Esophagus muscularis mucosa (tissue), 4 donors: ENCODE results near the gene C5AR1. TPM values are rescaled to one million over a fixed set of nuclear protein-coding genes. Genes with fewer than 3 reads are reported as not detected.

ENCODE experiments used
- DNase-seq: peaks from one replicate; pipeline ENCODE4 v3.0.0-alpha.2; 2017; ENCODE audit errors: extremely low spot score
- H3K27ac ChIP-seq, 4 donors: fragments of 200-600 bp; sonication (generic); replicated peaks in 1 of 4; 1 replicate in 3 of 4; 2 replicates in 1 of 4; pipeline ENCODE4 v1.5.1; 2016 to 2019; ENCODE audit warnings: mild to moderate bottlenecking in 1 of 4
- H3K27me3 ChIP-seq, 4 donors: fragments of 200-600 bp; sonication (generic); one replicate each; pipeline versions ENCODE4 v1.5.1 to v1.6.0; 2016 to 2019
- H3K36me3 ChIP-seq, 4 donors: fragments of 200-600 bp; sonication (generic); one replicate each; pipeline ENCODE4 v1.5.1; 2016 to 2019
- H3K4me1 ChIP-seq, 4 donors: fragments of 200-600 bp; sonication (generic); one replicate each; pipeline ENCODE4 v1.5.1; 2016 to 2019
- H3K4me3 ChIP-seq, 4 donors: fragments of 200-600 bp; sonication (generic); 1 replicate in 2 of 4; 2 replicates in 2 of 4; pipeline ENCODE4 v1.5.1; 2016 to 2019; ENCODE audit warnings: mild to moderate bottlenecking in 4 of 4, moderate library complexity in 1 of 4
- H3K9me3 ChIP-seq, 4 donors: fragments of 200-600 bp; sonication (generic); 1 replicate in 3 of 4; 2 replicates in 1 of 4; pipeline ENCODE4 v1.5.1; 2016 to 2019
- EP300 ChIP-seq: sonication (generic); formaldehyde crosslinking; IDR thresholded peaks from one replicate; pipeline ENCODE4 v1.6.1; 2017; ENCODE audit warnings: antibody characterized with exemption
- POLR2A ChIP-seq: fragments of 450-650 bp; IDR thresholded peaks from one replicate; pipeline ENCODE4 v1.6.1; 2017; ENCODE audit warnings: antibody characterized with exemption, moderate library complexity, mild to moderate bottlenecking, low read depth
- POLR2AphosphoS5 ChIP-seq, 2 donors: sonication (generic); formaldehyde crosslinking; IDR thresholded peaks; one replicate each; pipeline ENCODE4 v1.6.1; 2017; ENCODE audit warnings: antibody characterized with exemption in 2 of 2
- WGBS: methylation state at CpG from one replicate; pipeline ENCODE4 v1.1.5; 2018; 5-methylcytosine and 5-hydroxymethylcytosine counted together
- intact Hi-C: fragments of 100-400 bp; cut with DNase I; formaldehyde crosslinking; loops from one replicate; pipeline ENCODE4 v1.15.1; 2023
- total RNA-seq, 4 donors: library from RNA; depleted of rRNA; stranded (reverse); fragments of >200 nt; gene quantifications; one replicate each; pipeline versions ENCODE4 v1.1.0 to v1.2.1, GENCODE V29; 2016
- TF ChIP-seq, protein P1 (sequence below), 3 experiments: fragments of 200-600 bp in 2 of 3; fragments of 450-650 bp in 1 of 3; sonication (generic) in 2 of 3; IDR thresholded peaks; one replicate each; pipeline ENCODE4 v1.5.1; 2017 to 2019; ENCODE audit warnings: antibody characterized with exemption in 3 of 3, mild to moderate bottlenecking in 2 of 3, moderate library complexity in 1 of 3

Gene C5AR1
- total RNA-seq, 4 donors from 2014 or later, result 5.0 to 32.6 (median 7.0) TPM

DNA sequence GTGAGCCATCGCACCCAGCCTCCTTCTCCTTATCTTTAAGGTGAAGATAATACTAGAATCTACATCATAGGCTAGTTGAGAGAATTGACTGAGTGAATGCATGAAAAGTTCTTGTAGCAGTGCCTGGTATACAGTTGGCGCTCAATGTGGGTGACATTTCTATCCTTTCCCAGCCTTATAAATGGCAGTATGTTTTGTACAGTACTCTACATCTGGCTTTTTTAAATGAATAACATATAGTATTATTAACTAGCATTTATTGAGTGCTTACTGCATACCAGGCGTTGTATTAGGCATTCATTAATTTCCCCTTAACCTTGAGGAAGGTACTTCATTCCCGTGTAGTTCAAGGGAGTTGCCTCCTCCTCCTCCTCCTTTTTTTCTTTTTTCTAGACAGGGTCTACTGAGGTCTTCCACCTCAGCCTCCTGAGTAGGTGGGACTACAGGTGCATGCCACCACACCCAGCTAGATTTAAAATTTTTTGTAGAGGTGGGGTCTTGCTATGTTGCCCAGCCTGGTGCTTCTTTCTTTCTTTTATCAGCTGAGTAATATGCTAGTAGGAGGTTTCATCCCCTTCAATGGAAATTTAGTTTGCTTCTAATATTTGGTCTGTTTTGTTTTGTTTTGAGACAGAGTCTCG is 2.8 kb downstream of the C5AR1 start:
- no peaks in the 10 kb centered on the region for H3K9me3 ChIP-seq
- H3K4me1 ChIP-seq, result peaks cover 0 to 10% (median 3%) of the 10 kb centered on the region in 4 donors
- peaks cover 0 to 67% (median 0%) of the 10 kb centered on the region in 4 donors for H3K27me3 ChIP-seq
- no peak for TF ChIP-seq EP300
- TF ChIP-seq, protein P1, sequence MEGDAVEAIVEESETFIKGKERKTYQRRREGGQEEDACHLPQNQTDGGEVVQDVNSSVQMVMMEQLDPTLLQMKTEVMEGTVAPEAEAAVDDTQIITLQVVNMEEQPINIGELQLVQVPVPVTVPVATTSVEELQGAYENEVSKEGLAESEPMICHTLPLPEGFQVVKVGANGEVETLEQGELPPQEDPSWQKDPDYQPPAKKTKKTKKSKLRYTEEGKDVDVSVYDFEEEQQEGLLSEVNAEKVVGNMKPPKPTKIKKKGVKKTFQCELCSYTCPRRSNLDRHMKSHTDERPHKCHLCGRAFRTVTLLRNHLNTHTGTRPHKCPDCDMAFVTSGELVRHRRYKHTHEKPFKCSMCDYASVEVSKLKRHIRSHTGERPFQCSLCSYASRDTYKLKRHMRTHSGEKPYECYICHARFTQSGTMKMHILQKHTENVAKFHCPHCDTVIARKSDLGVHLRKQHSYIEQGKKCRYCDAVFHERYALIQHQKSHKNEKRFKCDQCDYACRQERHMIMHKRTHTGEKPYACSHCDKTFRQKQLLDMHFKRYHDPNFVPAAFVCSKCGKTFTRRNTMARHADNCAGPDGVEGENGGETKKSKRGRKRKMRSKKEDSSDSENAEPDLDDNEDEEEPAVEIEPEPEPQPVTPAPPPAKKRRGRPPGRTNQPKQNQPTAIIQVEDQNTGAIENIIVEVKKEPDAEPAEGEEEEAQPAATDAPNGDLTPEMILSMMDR (IDR thresholded peaks at IDR 0.05), result no peak
- TF ChIP-seq POLR2AphosphoS5 (IDR thresholded peaks at IDR 0.05), result no peak
- no peak for TF ChIP-seq POLR2A
- WGBS, result 90% methylated on average over 5 of the region's 5 CpGs
- intact Hi-C loops, result no loop called here
- H3K27ac ChIP-seq, result no peak overlapping the region
- no peak for DNase-seq
- no peaks in the 10 kb centered on the region for H3K36me3 ChIP-seq
- H3K4me3 ChIP-seq, result no peak overlapping the region

DNA sequence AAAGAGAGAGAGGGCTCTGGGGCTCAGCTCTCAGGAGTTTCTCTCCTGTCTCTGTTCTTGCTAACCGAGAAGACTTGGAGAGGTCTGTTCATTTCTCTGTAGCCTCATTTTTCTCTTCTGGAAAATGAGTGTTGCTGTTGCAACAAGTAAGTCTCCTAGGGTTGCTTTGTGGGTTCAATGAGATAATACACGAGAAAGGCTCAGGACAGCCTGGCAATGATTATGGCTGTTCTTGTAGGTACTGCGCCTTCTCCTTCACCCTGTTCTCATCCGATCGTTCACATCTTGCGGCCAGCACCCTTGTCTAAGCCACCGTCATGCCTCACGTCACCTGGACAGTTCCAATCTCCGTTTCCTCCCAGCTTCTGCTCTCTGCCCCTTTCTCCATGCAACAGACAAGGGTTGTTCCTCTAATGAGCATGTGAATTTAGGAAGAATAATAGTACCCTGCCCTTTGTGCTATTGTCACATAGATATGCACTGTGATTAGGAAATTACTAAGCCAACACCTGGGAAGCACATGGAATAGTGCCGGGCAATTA is 4.2 kb downstream of the C5AR1 start:
- TF ChIP-seq, protein P1 (IDR thresholded peaks at IDR 0.05), result no peak
- TF ChIP-seq POLR2AphosphoS5 (IDR thresholded peaks at IDR 0.05) (no peak), POLR2A (no peak), EP300 (no peak)
- peak overlapping the region in 1 of 4 donors; percentile 20 for H3K27ac ChIP-seq
- intact Hi-C loops, result no loop called here
- no peaks in the 10 kb centered on the region for H3K9me3 ChIP-seq
- 80% methylated on average over 10 of the region's 10 CpGs for WGBS
- H3K4me1 ChIP-seq, result peaks cover 0 to 7% (median 2%) of the 10 kb centered on the region in 4 donors
- peaks cover 0 to 76% (median 0%) of the 10 kb centered on the region in 4 donors for H3K27me3 ChIP-seq
- H3K36me3 ChIP-seq, result no peaks in the 10 kb centered on the region
- no peak overlapping the region for H3K4me3 ChIP-seq
- no peak for DNase-seq

DNA sequence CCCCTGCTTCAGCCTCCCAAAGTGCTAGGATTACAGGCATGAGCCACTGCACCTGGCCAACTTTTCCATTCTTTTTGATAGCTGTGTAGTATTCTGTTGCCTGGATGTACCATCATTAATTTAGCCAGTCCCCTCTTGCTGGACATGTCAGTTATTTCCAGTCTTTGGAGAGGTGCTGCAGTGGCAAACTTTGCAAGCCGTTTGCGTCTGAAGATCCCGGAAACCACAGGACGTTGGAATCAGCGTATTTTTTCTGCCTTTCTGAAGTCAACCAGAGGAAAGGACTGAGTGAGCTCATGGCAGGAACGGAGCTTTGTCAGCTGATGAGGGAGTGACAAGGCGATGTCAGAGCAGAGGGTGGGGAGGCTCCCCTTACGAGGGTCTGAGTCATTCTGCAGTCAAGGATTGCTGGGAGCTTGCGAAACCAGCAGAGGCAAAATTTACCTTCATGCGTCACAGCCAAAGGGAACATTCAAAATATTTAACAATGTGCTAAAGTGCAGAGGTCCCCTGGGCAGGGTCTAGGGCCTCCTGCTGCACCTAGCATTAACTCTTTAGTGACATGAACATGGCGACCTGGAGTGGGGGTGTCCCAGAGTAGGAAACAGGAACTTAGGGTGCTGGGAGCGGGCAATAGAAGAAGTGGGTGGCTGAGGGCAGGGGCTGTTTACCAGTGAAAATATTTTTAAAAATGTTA is 5.6 kb downstream of the C5AR1 start:
- no peak for TF ChIP-seq POLR2A
- TF ChIP-seq EP300, result peak; percentile 14
- TF ChIP-seq, protein P1 (IDR thresholded peaks at IDR 0.05), result no peak
- TF ChIP-seq POLR2AphosphoS5 (IDR thresholded peaks at IDR 0.05), result peak; percentile 49 to 55
- H3K9me3 ChIP-seq, result no peaks in the 10 kb centered on the region
- 40% methylated on average over 12 of the region's 12 CpGs for WGBS
- peaks cover 0 to 76% (median 4%) of the 10 kb centered on the region in 4 donors for H3K27me3 ChIP-seq
- H3K27ac ChIP-seq, result peak overlapping the region in 2 of 4 donors; percentile 27 to 30
- DNase-seq, result no peak
- H3K4me1 ChIP-seq, result no peaks in the 10 kb centered on the region
- no peaks in the 10 kb centered on the region for H3K36me3 ChIP-seq
- H3K4me3 ChIP-seq, result no peak overlapping the region
- intact Hi-C loops, result no loop called here

DNA sequence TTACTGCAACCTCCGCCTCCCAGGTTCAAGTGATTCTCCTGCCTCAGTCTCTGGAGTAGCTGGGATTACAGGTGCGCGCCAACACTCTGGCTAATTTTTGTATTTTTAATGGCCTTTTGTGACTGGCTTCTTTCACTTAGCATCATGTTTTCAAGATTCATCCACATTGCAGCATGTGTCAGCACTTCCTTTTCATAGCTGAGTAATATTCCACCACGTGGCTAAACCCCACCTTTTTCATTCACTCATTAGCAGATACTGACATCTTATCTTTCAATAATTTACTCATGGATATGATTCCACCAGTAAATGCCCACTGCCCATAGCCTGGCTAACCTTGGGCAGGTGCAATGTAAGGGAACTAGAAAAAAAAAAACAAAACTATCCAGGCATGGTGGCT is 6.9 kb downstream of the C5AR1 start:
- Histone ChIP-seq H3K27ac (no peak overlapping the region), H3K36me3 (no peaks in the 10 kb centered on the region), H3K4me1 (no peaks in the 10 kb centered on the region), H3K27me3 (peaks cover 0 to 75% (median 6%) of the 10 kb centered on the region in 4 donors), H3K4me3 (no peak overlapping the region), H3K9me3 (no peaks in the 10 kb centered on the region)
- intact Hi-C loops, result no loop called here
- DNase-seq, result no peak
- TF ChIP-seq, protein P1 (IDR thresholded peaks at IDR 0.05), result no peak
- no peak for TF ChIP-seq EP300
- TF ChIP-seq POLR2A, result no peak
- TF ChIP-seq POLR2AphosphoS5 (IDR thresholded peaks at IDR 0.05), result no peak
- WGBS, result 88% methylated on average over 4 of the region's 4 CpGs
